Astrocyte of the cerebellum (primary cell): ENCODE results near the gene NVL.

Experiments used
- DNase-seq: peaks from one replicate; pipeline ENCODE4 v3.0.0-alpha.2; 2011; ENCODE audit warnings: low read depth
- H3K4me3 ChIP-seq: 2 replicates; pipeline ENCODE4 v1.5.1; 2011; ENCODE audit warnings: mild to moderate bottlenecking, low read depth, low read length, moderate library complexity
- CTCF ChIP-seq: IDR thresholded peaks from 2 replicates; pipeline ENCODE4 v1.5.1; 2012; ENCODE audit warnings: low read length, low read depth, moderate library complexity, mild to moderate bottlenecking; ENCODE audit errors: missing control alignments
- in situ Hi-C: cut with HindIII; loops from 2 replicates; pipeline ENCODE4 v1.10.0; 2017; ENCODE audit warnings: low sequenced_read_pairs

NVL gene

GRCh38 chr1:224219612-224220059, 110.3 kb downstream of the NVL start:
- no peak for DNase-seq
- H3K4me3 ChIP-seq, result no peak overlapping the region
- in situ Hi-C loops, result no loop called here

GRCh38 chr1:224219011-224219611, 110.9 kb downstream of the NVL start:
- no peak for DNase-seq
- in situ Hi-C loops, result no loop called here
- no peak overlapping the region for H3K4me3 ChIP-seq
- no peak for TF ChIP-seq CTCF

More at GRCh38 chr1:224219612-224220059, 110.3 kb downstream of the NVL start:
- TF ChIP-seq CTCF, result no peak

GRCh38 chr1:224217655-224218623, 112.0 kb downstream of the NVL start:
- DNase-seq, result no peak
- TF ChIP-seq CTCF, result no peak
- in situ Hi-C loops, result no loop called here
- no peak overlapping the region for H3K4me3 ChIP-seq

GRCh38 chr1:224216382-224216781, 113.6 kb downstream of the NVL start:
- no peak for DNase-seq
- TF ChIP-seq CTCF, result no peak
- in situ Hi-C loops, result no loop called here
- H3K4me3 ChIP-seq, result no peak overlapping the region

GRCh38 chr1:224213438-224214119, 116.4 kb downstream of the NVL start:
- in situ Hi-C loops, result no loop called here
- no peak overlapping the region for H3K4me3 ChIP-seq
- TF ChIP-seq CTCF, result no peak
- DNase-seq, result no peak

GRCh38 chr1:224212618-224213061, 117.3 kb downstream of the NVL start:
- TF ChIP-seq CTCF, result no peak
- no peak for DNase-seq
- H3K4me3 ChIP-seq, result no peak overlapping the region
- in situ Hi-C loops, result no loop called here
